Endometrial microvascular endothelial cells (primary cell): ENCODE data around the gene LRRC9. TPM values are rescaled to one million over a fixed set of nuclear protein-coding genes. Genes with fewer than 3 reads are reported as not detected.
"Not testable (repeated sequence)": the region's sequence is repeated elsewhere in the genome, so short reads cannot be mapped to it uniquely, and the experiment has no call there.

Source experiments
- in situ Hi-C: cut with HindIII; loops from 2 replicates; pipeline ENCODE4 v1.10.0; 2017; ENCODE audit warnings: low sequenced_read_pairs, low pct_unique_long_range_greater_than_20kb; ENCODE audit errors: inconsistent ontology term
- total RNA-seq: library from RNA; depleted of rRNA; stranded (reverse); fragments of >200 nt; gene quantifications from one replicate; pipeline ENCODE4 v1.2.3, GENCODE V29; 2015; ENCODE audit errors: inconsistent ontology term

The LRRC9 gene
- total RNA-seq, 1 donor from 2014 or later: not detected

DNA sequence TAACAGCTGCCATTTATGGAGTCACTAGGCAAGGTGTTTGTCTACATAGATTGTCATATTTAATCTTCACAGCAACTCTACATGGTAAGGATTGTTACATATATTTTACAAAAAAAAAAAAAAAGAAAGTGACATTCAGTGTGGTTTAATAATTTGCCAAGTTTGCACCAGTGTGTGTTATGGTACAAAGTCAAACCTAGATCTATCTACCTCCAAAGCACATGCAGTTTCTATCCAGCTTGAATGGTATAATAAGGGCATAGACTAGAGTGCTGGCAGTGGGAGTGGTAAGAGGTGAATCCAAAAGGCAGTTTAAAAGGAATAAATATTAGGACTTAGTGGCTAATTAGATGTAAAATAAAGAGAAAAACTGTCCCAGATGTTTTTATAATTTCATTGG is 105.6 kb downstream of the LRRC9 start:
- in situ Hi-C loops: no loop called here

DNA sequence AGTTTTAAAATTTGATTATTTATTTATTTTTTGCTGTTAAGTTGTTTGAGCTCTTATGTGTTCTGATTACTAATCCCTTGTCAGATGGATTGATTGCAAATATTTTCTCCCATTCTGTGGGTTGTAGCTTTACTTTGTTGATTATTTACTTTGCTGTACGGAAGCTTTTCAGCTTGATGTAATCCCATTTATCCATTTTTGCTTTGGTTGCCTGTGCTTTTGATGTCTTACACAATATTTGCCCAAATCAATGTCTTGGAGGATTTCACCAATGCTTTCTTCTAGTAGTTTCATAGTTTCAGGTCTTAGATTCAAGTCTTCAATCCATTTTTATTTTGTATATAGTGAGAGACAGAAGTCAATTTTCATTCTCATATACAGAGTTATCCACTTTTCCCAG is 115.2 kb downstream of the LRRC9 start:
- in situ Hi-C loops: no loop called here

DNA sequence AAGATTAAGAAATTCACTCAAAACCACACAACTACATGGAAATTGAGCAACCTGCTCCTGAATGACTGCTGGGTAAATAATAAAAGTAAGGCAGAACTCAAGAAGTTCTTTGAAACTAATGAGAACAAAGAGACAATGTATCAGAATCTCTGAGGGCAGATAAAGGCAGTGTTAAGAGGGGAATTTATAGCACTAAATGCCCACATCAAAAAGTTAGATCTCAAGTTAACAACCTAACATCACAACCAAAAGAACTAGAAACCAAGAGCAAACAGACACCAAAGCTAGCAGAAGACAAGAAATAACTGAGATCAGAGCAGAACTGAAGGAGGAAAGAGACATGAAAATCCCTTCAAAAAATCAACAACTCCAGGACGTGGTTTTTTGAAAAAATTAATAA is 128.0 kb downstream of the LRRC9 start:
- in situ Hi-C loops: not testable (repeated sequence)

DNA sequence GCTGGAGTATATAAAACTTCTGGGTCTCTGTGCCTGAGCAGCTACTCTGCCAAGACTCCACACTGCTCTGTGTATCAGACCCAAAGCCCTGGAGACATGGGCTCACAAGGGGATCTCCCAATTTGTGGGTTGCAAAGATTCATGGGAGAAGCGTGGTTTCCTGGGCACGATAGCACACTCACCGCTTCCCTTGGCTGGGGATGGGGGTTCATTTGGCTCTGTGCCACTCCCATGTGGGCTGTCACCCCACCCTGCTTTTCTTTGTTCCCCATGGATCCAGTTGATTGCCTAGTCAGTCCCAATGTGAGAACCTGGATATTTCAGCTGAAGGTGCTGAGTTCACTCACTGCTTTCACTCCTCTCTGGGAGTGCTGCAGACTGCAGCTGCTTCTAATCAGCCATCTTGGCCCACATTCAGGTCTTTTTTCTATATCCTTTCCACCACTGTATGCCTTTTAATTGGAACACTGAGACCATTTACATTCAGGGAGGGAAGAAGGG is 131.8 kb downstream of the LRRC9 start:
- in situ Hi-C loops: no loop called here

DNA sequence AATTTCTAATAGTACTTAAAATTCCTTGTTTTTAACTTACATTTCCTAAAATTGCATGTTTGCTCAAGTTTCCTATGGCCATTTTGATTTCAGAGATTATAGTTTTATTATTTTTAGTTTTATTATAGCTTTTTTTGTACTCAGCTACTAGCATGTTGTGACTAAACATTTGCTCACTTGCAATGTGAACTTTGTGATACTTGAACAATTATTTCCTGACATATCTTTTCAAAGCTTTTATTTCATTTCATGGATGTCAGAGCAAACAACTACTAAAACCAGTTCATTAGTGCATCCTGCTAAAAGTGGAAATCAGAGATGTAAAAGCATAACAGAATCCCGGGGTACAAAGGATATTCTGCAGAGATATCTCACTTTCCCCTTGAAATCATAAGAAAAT is 138.1 kb downstream of the LRRC9 start:
- in situ Hi-C loops: no loop called here

DNA sequence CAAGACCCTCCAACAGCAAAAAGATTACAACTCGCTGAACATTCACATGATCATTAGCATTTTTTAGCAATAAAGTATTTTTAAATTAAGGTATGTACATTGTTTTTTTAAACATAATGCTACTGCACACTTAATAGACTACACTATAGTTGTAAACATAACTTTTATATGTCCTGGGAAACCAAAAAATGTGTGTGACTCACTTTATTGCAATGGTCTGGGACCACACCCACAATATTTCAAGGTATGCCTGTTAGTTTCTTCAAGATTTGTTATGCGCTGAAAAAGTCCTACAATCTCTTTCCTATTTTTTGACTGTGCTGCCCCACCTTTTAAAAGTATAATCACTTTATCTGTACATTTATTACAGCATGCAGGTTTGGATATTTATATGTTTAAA is 141.4 kb downstream of the LRRC9 start:
- in situ Hi-C loops: no loop called here

DNA sequence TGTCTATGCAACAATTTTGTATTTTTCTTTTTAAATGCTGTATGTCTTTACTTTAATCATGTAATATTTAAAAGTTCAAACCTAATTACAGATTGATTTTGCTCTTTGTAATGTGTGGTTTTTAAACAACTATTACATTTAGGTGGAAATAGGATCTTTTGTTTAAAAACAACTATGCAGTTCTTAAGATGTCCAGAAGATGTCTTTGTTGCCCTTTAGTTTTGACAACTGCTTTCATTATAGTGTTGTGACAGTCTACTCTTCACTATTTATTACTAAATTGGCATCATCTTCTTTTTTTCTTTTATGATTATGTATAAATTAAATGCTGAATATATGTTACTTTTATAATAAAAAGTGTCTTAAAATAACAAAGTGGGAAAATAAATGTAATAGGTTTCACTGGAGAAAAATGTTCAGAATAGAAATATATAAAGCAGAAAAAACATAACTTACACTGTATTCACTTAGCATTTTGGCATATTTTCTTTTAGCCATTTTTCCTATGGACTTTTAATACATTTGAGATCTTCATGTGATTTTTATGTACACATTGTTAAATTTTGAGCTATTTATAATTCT is 144.6 kb downstream of the LRRC9 start:
- in situ Hi-C loops: no loop called here

DNA sequence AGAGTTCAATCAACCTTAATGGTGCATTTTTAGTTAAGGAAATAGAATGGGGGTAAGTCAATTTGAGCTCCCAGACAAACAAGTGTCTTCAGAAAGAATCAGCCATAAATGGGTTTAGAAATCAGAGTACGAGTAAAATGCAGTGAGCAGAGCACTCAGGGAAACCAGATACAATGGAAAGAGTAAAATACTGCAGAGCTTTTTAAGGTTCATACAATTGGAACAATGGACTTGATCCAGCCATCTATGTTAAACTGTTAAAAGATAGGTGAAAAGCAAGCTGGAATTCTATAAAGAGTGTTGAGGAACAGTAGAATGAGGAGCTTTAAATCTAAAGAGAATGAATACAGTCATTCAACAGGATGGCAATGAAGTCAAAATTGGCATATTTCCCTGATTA is 147.9 kb downstream of the LRRC9 start:
- in situ Hi-C loops: no loop called here

DNA sequence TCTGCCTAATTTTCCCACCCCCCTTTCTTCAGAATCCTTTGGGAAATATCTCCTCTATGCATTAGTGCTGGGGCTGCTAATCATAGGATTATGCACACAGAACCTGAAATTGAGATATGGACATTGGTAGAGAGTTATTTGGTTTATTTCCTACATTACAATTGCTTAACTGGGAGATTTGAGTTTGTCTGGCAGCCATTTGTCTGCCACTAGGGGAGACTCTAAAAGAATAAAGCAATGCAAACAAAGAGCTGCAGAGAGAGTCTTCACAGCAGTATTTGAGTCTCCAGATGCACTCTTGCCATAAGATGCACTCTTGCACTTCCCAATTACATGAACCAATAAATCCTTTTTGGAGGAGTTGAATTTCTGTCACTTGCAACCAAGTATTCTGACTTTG is 159.8 kb downstream of the LRRC9 start:
- in situ Hi-C loops: no loop called here

DNA sequence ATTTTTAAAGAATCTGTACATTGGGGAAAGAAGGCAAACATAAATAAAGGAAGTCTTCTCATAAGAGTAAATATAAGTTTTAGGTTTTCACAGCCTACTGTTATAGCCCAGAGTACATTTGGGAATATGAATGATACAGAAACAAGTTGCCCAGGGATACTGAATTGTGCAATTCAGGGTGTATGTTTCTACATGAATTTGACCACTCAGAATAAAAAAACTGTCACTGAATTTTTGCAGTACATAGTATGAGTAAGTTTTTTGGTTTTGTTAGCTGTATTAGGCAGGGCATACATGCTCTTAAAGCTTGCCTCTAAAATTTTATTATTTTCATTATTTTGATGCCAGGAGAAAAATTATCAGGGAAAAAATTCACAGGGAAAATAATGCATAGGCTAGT is 165.1 kb downstream of the LRRC9 start:
- in situ Hi-C loops: no loop called here

DNA sequence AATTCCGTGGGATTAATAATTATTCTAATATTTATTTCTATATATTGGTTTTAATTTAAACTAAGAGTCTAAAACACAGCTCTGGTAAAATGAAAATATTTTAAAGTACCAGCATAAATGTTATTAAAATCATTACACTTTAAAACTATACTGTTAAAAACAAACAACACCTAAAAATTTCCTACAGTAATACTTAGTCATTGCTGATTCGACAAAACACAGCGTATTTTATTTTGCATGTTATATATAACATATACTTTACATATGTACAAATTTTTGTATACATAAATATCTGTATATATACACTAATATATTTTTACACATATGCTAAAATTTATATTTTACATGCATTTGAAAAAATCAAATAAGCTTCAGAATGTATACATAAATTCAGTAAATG is 165.7 kb downstream of the LRRC9 start:
- in situ Hi-C loops: no loop called here

DNA sequence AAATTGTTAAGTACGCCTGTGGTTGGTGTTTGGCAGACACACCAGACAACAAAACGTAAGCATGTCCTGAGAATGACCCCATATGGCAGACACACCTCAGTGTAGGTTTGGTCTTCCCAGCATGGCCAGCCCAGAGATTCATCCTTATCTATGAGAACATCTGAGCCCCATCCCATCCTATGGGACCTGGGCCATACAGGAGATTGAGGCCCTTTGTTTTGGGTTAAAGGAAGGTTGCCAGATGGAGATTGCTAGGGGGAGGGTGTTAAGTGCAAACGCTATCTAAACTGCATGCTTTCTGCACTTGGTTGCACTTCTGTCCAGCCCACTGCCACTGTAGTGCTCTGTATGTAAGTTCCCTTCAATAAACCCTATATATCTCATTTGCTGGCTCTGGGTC is 167.7 kb downstream of the LRRC9 start:
- in situ Hi-C loops: no loop called here

DNA sequence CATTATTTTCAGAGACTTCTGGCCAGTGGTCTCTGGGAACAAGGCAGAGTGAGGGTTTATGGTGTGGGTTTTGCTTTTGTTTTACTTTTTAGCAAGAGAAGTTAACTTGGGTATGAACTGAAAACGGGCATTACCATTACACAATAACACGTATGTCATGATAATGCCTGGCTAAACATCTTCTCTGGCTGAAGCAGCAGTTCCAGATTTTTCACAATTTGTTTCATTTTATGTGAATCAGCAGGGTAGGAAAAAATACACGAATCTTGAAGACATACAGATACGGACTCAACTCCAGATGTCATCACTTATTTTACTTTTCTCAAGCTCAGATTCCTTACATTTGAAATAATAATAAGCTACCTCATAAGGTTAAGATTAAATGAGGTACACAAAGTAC is 169.3 kb downstream of the LRRC9 start:
- in situ Hi-C loops: no loop called here

DNA sequence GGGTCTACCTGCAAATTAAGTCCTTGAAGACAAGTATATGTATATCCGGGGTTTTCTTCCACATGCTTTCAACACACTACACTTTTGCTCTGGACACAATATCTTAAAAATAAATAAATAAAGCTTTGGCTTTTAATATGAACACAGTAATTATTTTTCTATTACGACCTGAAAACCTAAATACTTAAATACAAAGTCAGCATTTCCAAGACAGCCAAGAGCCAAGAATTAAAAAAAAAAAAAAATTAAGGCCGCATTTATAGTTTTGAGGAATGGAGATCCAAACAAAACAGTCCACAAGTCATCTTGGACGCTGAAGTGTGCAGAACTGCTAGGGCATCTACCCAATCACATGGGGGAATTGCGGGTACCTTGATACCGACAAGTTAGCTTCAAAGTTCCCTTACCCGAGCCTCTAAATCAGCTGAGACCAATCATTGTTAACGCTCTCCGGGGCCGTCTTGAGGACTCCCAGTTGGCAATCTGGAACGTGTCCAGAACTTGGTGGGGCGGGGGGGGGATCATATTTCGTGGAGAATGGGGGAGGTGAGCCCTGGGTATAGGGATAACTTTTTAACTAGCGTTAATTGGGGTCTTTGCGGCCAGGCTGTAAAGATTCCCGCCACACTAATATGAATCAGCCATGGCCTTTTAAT is 171.0 kb downstream of the LRRC9 start:
- in situ Hi-C loops: no loop called here

DNA sequence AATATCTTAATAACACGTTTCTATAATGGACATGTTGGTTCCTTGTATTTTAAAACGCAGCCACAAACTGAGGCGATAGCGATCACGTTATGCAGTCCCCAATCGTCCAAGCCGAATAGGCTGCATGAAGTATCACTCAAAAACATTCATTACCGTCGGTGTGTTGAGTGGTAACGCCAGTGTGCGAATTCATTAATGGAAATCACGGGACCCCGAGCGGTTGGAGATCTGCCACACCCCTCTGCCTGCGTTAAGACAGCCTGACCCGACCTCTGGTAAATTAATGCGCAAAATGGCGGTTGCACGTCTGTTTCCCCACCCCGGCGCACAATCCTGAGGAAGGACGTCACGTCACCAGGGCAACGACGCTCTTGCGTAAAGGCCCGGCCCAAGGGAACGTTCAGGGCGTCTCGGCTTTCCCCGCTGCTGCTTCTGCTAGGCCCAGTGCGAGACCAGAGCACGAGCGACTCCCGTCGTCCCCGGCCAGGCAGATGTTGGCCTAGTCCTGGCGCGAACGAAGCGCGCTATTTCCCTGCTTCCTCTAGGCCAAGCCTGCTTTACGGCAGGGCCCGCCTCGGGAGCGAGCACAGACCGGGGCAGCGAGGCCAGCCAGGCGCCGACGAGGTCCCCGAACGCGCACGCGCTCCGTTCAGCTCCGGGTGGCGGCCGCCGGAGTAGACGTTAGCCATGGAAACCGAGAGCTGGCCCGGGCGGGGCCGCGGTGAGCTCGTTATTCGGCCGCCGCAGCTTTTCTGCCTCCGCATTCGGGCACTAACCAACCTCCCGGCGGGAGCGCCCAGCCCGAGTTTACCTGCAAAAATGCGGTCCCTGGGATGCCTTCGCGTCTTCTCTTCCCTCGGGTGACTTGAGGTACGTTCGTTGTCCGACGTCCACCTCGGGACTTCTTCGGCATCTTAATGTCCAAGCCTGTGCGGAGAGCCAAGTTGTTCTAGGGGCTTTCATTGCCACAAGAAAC is 171.9 kb downstream of the LRRC9 start, which contains the start of gene PCNX4:
Gene PCNX4, plus strand, starts transcription at position 374 of the 976 bp plus-strand sequence. CDS start 15,716 bp downstream, outside the sequence.
- in situ Hi-C loops: no loop called here

DNA sequence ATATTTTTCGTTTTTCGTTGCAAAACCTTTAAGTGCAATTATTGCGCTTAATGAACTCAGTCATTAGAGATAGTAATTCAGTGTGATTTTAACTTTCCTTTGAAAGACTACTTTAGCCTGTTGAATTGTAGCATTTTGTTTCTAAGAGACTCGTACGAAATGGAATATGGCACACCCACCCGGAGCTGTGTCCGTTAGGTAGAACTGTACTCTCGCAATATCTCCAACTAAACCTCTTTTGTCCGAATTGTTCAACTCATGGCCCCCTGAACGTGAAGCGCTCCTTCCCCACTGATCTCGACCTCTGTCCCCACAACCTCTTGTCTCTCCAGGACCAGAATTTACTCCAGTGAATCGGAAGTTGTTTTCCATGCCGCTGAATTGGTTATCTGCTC is 172.6 kb downstream of the LRRC9 start:
- in situ Hi-C loops: no loop called here

DNA sequence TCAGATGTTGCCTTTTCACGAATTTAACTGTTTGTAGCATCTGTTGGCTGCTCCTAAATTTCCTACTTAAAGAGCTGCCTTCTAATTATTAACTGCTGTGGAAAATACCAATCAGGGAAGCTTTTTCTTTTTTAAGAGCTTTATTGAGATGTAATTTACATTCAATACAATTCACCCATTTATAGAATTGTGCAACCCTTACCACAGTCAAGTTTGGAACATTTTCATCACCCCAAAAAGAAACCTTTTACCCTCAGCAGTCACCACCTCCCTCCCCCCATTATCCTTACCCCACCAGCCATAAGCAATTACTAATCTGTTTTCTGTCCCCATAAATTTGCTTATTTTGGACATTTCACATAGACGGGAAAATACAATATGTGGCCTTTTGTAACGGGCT is 173.1 kb downstream of the LRRC9 start:
- in situ Hi-C loops: no loop called here

DNA sequence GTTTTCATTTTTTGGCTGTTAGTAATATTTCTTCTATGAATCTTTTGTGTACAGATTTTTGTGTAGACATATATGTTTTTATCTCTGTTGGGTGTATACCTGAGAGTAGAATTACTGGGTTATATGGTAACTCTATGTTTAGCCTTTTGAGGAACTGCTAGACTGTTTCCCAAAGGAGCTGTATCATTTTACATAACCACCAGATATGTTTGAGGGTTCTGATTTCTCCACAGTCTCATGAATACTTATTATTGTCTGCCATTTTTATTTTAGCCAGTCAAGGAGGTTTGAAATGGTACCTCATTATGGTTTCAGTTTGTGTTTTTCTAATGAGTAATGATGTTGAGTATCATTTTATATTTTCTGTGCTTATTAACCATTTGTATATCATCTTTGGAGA is 173.7 kb downstream of the LRRC9 start:
- in situ Hi-C loops: no loop called here

DNA sequence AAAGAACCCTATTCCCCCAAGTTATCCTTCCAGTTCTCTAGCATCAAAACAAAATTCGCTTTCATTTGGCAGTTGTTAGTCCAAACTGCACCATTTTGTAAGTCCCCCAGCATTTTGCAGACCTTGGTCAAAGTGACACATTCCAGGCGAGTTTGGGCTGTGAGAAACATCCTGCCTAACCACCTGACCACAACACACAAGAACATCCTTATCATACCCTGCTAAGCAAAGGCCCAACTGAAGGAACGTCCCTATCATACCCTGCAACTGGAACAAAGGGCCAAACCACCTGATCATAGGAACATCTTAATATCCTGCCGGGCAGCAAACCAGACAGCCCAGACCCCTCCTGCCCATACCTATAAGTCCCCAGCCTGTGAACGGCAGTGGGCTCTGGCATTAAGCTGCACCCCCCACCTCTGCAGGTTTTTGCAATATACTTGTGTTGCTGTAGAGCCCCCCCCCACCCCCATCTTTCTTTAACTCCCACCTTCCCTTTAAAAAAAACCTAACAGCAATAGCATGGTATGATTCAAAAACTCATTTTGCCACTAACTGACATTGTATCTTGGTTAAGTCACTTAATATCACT is 174.5 kb downstream of the LRRC9 start:
- in situ Hi-C loops: no loop called here
